ENCODE results near the gene SNTA1.
"Not testable (repeated sequence)": the region's sequence is repeated elsewhere in the genome, so short reads cannot be mapped to it uniquely, and the experiment has no call there.

- TF ChIP-seq POLR2A (IDR thresholded peaks at IDR 0.05; ENCODE audit: low read depth, low read length); POLR2AphosphoS5 (IDR thresholded peaks at IDR 0.05; ENCODE audit: low read depth, low read length); TAF1 (IDR thresholded peaks at IDR 0.05; ENCODE audit: borderline replicate concordance, low read depth, low read length): not testable (repeated sequence)
These were observed 21.2 kb upstream of the SNTA1 start for GRCh38 chr20:33464759-33465158.

All from GM12892 (cell line).